ENCODE data around the gene WFS1. TPM values are rescaled to one million over a fixed set of nuclear protein-coding genes. Genes with fewer than 3 reads are reported as not detected.

Gene WFS1
- total RNA-seq, 4 donors from 2014 or later = 124 to 174 (median 132) TPM

DNA sequence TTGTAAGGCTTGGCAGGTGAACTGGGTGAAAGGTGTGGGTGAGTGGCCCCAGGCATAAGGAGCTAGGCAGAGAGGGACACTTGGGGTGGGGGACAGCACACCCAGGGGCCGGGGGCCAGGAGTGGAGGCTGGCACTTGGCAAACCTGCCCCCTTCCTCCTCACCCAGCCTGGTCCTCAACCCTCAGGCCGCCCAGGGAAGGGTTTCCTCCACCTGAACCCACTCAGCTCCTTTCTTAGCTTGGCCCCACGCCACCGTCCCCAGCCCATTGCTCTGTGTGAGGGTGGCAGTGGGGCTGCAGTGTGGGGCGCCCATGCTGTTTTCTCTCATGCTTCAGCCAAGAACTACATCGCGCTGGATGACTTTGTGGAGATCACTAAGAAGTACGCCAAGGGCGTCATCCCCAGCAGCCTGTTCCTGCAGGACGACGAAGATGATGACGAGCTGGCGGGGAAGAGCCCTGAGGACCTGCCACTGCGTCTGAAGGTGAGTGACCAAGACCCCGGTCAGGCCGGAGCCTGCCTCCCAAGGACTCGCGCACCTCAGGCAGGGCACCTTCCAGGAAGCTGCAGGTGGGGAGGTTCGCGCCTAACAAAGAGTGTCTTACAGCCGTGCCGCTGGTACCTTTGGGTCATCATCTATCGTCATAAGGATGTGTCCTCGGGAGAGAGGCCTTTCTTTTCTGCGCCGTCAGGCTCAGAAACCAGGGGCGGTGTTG, 25.2 kb downstream of the WFS1 start:
- no peak overlapping the region for H3K27ac ChIP-seq
- peaks cover 74 to 82% of the 10 kb centered on the region in 2 donors for H3K36me3 ChIP-seq
- intact Hi-C loops (cut with DNase I) = no loop called here
- no peaks in the 10 kb centered on the region for H3K9me3 ChIP-seq
- WGBS, 2 donors = 96 to 97% methylated on average over 27 of the region's 27 CpGs
- no peak for TF ChIP-seq POLR2A (IDR thresholded peaks at IDR 0.05)
- TF ChIP-seq, protein P1, sequence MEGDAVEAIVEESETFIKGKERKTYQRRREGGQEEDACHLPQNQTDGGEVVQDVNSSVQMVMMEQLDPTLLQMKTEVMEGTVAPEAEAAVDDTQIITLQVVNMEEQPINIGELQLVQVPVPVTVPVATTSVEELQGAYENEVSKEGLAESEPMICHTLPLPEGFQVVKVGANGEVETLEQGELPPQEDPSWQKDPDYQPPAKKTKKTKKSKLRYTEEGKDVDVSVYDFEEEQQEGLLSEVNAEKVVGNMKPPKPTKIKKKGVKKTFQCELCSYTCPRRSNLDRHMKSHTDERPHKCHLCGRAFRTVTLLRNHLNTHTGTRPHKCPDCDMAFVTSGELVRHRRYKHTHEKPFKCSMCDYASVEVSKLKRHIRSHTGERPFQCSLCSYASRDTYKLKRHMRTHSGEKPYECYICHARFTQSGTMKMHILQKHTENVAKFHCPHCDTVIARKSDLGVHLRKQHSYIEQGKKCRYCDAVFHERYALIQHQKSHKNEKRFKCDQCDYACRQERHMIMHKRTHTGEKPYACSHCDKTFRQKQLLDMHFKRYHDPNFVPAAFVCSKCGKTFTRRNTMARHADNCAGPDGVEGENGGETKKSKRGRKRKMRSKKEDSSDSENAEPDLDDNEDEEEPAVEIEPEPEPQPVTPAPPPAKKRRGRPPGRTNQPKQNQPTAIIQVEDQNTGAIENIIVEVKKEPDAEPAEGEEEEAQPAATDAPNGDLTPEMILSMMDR (IDR thresholded peaks at IDR 0.05) = no peak
- no peak for DNase-seq
- no peaks in the 10 kb centered on the region for H3K4me1 ChIP-seq
- no peaks in the 10 kb centered on the region for H3K27me3 ChIP-seq
- no peak overlapping the region for H3K4me3 ChIP-seq (replicated peaks in 1 of 3)

DNA sequence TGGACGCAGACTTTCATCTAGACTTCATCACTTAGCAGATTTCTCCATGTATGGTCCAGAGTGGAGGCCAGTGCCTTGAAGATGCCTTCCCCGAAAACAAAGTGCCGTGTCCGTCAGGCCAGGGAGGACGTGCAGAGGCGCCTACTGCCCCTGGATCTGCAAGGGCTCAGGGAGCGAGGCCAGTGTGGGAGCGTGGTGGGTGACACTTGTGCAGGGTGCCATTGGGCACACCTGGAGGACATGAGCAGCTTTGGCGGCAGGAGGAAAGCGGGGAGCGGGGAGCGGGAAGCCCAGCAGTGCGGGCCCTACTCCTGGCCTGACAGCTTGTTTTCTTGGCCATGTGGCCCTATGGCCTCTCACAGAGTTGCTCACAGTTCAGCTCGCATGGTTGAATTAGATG, 25.8 kb downstream of the WFS1 start:
- no peak for TF ChIP-seq POLR2A (IDR thresholded peaks at IDR 0.05)
- TF ChIP-seq, protein P1 (IDR thresholded peaks at IDR 0.05) = no peak
- H3K27me3 ChIP-seq = no peaks in the 10 kb centered on the region
- peaks cover 70 to 81% of the 10 kb centered on the region in 2 donors for H3K36me3 ChIP-seq
- no peak overlapping the region for H3K4me3 ChIP-seq (replicated peaks in 1 of 3)
- intact Hi-C loops (cut with DNase I) = no loop called here
- 95 to 96% methylated on average over 8 to 14 of the region's 14 CpGs for WGBS, 2 donors
- no peak overlapping the region for H3K27ac ChIP-seq
- DNase-seq = no peak
- no peaks in the 10 kb centered on the region for H3K9me3 ChIP-seq
- no peaks in the 10 kb centered on the region for H3K4me1 ChIP-seq

DNA sequence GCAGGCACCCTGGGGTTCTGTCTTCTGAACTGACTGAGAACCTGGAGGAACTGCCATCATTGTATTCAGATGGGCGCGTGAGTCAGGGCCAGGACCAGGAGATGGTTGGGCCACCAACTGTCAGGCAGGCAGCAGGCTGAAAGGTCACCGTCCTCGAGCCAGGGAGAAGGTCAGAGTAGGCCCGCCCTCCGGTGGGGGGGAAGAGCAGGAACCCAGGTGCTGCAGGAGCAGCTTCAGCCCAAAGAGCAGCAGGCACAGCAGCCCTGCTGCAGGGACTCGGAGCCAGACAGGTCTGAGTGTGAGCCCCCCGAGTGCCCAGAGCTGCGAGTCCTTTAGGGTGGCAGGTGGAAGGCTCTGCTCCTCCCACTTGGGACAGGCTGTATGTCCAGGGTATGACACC, 26.4 kb downstream of the WFS1 start:
- Histone ChIP-seq H3K27me3 (no peaks in the 10 kb centered on the region), H3K4me1 (no peaks in the 10 kb centered on the region), H3K4me3 (replicated peaks in 1 of 3) (no peak overlapping the region), H3K9me3 (no peaks in the 10 kb centered on the region), H3K27ac (no peak overlapping the region), H3K36me3 (peaks cover 73 to 82% of the 10 kb centered on the region in 2 donors)
- intact Hi-C loops (cut with DNase I) = no loop called here
- WGBS, 2 donors = 81 to 91% methylated on average over 9 of the region's 9 CpGs
- TF ChIP-seq, protein P1 (IDR thresholded peaks at IDR 0.05) = no peak
- TF ChIP-seq POLR2A (IDR thresholded peaks at IDR 0.05) = no peak
- DNase-seq = no peak

DNA sequence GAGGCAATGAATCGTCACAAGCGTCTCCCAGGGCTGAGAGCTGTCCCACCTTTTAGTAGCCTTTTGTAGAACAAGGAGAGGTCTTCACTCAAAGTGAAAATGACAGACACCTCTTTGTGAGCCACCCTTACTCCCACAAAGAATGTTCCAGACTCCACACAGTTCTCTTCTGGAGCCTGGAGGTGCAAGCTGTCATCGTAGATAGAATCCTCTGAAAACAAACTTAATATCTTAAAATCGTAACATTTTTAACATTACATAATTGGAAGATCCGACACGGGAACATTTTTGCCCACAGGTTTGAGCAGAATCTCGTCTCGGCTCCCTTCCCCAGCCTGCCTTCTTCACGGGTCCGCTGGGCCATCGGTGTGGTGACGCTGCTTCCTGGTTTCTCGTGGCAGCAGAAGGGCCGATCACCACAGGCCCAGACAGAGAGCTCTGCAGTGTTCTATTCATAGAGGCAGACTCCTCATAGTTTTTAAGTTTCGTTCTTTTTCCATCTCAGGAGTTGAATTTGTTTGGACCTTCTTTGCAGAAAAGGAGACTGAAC, 27.7 kb downstream of the WFS1 start:
- Histone ChIP-seq H3K36me3 (peaks cover 74 to 82% of the 10 kb centered on the region in 2 donors), H3K27me3 (no peaks in the 10 kb centered on the region), H3K4me1 (no peaks in the 10 kb centered on the region), H3K9me3 (no peaks in the 10 kb centered on the region), H3K4me3 (replicated peaks in 1 of 3) (no peak overlapping the region), H3K27ac (no peak overlapping the region)
- TF ChIP-seq POLR2A (IDR thresholded peaks at IDR 0.05) = no peak
- TF ChIP-seq, protein P1 (IDR thresholded peaks at IDR 0.05) = no peak
- intact Hi-C loops (cut with DNase I) = no loop called here
- 92 to 95% methylated on average over 15 of the region's 15 CpGs for whole genome bisulfite sequencing, 2 donors
- no peak for DNase-seq

DNA sequence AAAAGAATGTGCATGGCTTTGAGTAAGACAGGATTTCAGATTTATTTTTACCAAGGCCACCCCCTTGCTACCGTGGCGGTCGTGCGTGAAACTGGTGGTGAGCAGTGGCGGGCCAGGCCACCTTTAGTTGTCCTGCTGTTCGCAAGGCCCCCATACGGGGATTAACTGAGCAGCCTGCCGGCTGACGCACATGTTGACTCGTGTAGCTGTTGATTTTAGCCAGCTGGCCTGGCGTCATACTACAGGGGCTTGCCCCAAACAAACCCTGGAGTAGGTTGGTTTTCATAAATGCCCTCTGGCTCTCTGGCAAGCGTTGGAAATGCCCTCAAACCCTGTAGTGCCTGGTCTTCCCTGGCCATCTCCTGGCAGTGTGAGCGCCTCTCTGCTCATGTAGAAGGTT, 28.4 kb downstream of the WFS1 start:
- no peaks in the 10 kb centered on the region for H3K27me3 ChIP-seq
- no peak overlapping the region for H3K4me3 ChIP-seq (replicated peaks in 1 of 3)
- intact Hi-C loops (cut with DNase I) = no loop called here
- H3K36me3 ChIP-seq = peaks cover 73 to 82% of the 10 kb centered on the region in 2 donors
- TF ChIP-seq, protein P1 (IDR thresholded peaks at IDR 0.05) = no peak
- no peak for TF ChIP-seq POLR2A (IDR thresholded peaks at IDR 0.05)
- no peak overlapping the region for H3K27ac ChIP-seq
- no peak for DNase-seq
- 82 to 99% methylated on average over 12 to 13 of the region's 13 CpGs for WGBS, 2 donors
- H3K9me3 ChIP-seq = no peaks in the 10 kb centered on the region
- no peaks in the 10 kb centered on the region for H3K4me1 ChIP-seq

All from thyroid gland (tissue), 4 donors.